CD4-positive, alpha-beta T cell (primary cell): ENCODE results near the gene CDH4. TPM values are rescaled to one million over a fixed set of nuclear protein-coding genes. Genes with fewer than 3 reads are reported as not detected.

Experiments
- ATAC-seq: fragments of 200-7000 bp; cut with Tn5 transposase; one replicate; pipeline ENCODE4 v1.10.0; 2022; ENCODE audit warnings: mild to moderate bottlenecking; ENCODE audit not compliant: poor library complexity
- CTCF ChIA-PET: fragments of 350-600 bp; sonication (Branson Sonifier 250); formaldehyde crosslinking; loops from one replicate; lab custom pipeline; 2021; ENCODE audit warnings: antibody characterized with exemption, inconsistent platforms; lab: Charles Lee
- POLR2A ChIA-PET: fragments of 350-600 bp; sonication (Branson Sonifier 250); formaldehyde crosslinking; loops from one replicate; lab custom pipeline; 2021; ENCODE audit warnings: antibody characterized with exemption, inconsistent platforms; lab: Charles Lee
- DNase-seq, 14 experiments: peaks; one replicate each; pipeline ENCODE4 v3.0.0-alpha.2; 2013 to 2020; ENCODE audit warnings: mixed read lengths in 2 of 14
- H3K27ac ChIP-seq, 2 donors: one replicate each; pipeline versions ENCODE4 v1.5.1 to v1.7.0; 2013; ENCODE audit warnings: low read length in 2 of 2, low read depth in 1 of 2, mild to moderate bottlenecking in 1 of 2
- H3K27me3 ChIP-seq, 2 experiments: 1 replicate in 1 of 2; 2 replicates in 1 of 2; pipeline versions ENCODE4 v1.6.1 to v1.7.0; 2013; ENCODE audit warnings: low read length in 2 of 2, control low read depth in 1 of 2, mild to moderate bottlenecking in 1 of 2, moderate library complexity in 1 of 2; ENCODE audit not compliant: insufficient read depth in 2 of 2, control insufficient read depth in 1 of 2
- H3K36me3 ChIP-seq: one replicate; pipeline ENCODE4 v1.6.1; 2013; ENCODE audit warnings: low read length, control low read depth; ENCODE audit not compliant: insufficient read depth
- H3K4me1 ChIP-seq: one replicate; pipeline ENCODE4 v1.6.1; 2013; ENCODE audit warnings: low read length, control low read depth; ENCODE audit not compliant: insufficient read depth
- H3K4me3 ChIP-seq: one replicate; pipeline ENCODE4 v1.5.1; 2013; ENCODE audit warnings: mild to moderate bottlenecking, low read length, moderate library complexity
- H3K9me3 ChIP-seq, 2 experiments: 1 replicate in 1 of 2; 2 replicates in 1 of 2; pipeline versions ENCODE4 v1.6.1 to v1.7.0; 2013; ENCODE audit warnings: low read length in 2 of 2, mild to moderate bottlenecking in 2 of 2, control low read depth in 1 of 2, moderate library complexity in 1 of 2; ENCODE audit not compliant: control insufficient read depth in 1 of 2, insufficient read depth in 1 of 2
- H3K27ac Mint-ChIP-seq: one replicate; pipeline ENCODE4 v1.8.0; 2020; ENCODE audit warnings: mixed read lengths
- H3K27me3 Mint-ChIP-seq: one replicate; pipeline ENCODE4 v1.8.0; 2021; ENCODE audit warnings: mixed read lengths
- H3K36me3 Mint-ChIP-seq: one replicate; pipeline ENCODE4 v1.8.0; 2021; ENCODE audit warnings: low read depth, mixed read lengths
- H3K4me1 Mint-ChIP-seq: one replicate; pipeline ENCODE4 v1.8.0; 2021; ENCODE audit warnings: low read depth, mixed read lengths
- H3K4me3 Mint-ChIP-seq: one replicate; pipeline ENCODE4 v1.8.0; 2020; ENCODE audit warnings: mild to moderate bottlenecking, mixed read lengths
- H3K9me3 Mint-ChIP-seq: one replicate; pipeline ENCODE4 v1.8.0; 2020; ENCODE audit warnings: mixed read lengths
- intact Hi-C, 2 experiments: fragments of 100-400 bp; cut with DNase I in 1 of 2; cut with micrococcal nuclease in 1 of 2; formaldehyde crosslinking; loops; one replicate each; pipeline versions ENCODE4 v1.15.1 to v1.9.0; 2023 to 2025; cut with DNase I, micrococcal nuclease
- total RNA-seq, 174 experiments: library from RNA in 2 of 174; stranded (reverse) in 2 of 174; gene quantifications; one replicate each; pipeline ENCODE4 v1.2.3 and lab custom pipeline; 2021 to 2026
- TF ChIP-seq, protein P1 (sequence below): fragments of 200-600 bp; IDR thresholded peaks from one replicate; pipeline ENCODE4 v1.8.0; 2022; ENCODE audit warnings: antibody characterized with exemption, mild to moderate bottlenecking

Gene CDH4
- total RNA-seq, 2 experiments from 2014 or later: 0.11 TPM

- Mint-ChIP-seq H3K27ac (no peak overlapping the region), H3K4me1 (peaks cover 30% of the 10 kb centered on the region), H3K9me3 (peaks cover 3% of the 10 kb centered on the region), H3K27me3 (no peaks in the 10 kb centered on the region), H3K36me3 (peaks cover 66% of the 10 kb centered on the region), H3K4me3 (no peak overlapping the region)
- TF ChIP-seq, protein P1, sequence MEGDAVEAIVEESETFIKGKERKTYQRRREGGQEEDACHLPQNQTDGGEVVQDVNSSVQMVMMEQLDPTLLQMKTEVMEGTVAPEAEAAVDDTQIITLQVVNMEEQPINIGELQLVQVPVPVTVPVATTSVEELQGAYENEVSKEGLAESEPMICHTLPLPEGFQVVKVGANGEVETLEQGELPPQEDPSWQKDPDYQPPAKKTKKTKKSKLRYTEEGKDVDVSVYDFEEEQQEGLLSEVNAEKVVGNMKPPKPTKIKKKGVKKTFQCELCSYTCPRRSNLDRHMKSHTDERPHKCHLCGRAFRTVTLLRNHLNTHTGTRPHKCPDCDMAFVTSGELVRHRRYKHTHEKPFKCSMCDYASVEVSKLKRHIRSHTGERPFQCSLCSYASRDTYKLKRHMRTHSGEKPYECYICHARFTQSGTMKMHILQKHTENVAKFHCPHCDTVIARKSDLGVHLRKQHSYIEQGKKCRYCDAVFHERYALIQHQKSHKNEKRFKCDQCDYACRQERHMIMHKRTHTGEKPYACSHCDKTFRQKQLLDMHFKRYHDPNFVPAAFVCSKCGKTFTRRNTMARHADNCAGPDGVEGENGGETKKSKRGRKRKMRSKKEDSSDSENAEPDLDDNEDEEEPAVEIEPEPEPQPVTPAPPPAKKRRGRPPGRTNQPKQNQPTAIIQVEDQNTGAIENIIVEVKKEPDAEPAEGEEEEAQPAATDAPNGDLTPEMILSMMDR: no peak
- no peak overlapping the region for H3K27ac ChIP-seq
- no peak overlapping the region for H3K4me3 ChIP-seq
- intact Hi-C loops: no loop called here
- ATAC-seq (no peak), DNase-seq (no peak)
- H3K9me3 ChIP-seq: peaks cover 0 to 35% of the 10 kb centered on the region in 2 experiments
- H3K36me3 ChIP-seq: peaks cover 39% of the 10 kb centered on the region
- peaks cover 15% of the 10 kb centered on the region for H3K4me1 ChIP-seq
- ChIA-PET CTCF (no interaction called here), POLR2A (no interaction called here)
- no peaks in the 10 kb centered on the region for H3K27me3 ChIP-seq
Observed at GRCh38 chr20:61985096-61985495, 733.0 kb downstream of the CDH4 start.

GRCh38 chr20:61986762-61987321, 734.8 kb downstream of the CDH4 start:
- Mint-ChIP-seq H3K4me1 (peaks cover 22% of the 10 kb centered on the region), H3K27me3 (no peaks in the 10 kb centered on the region), H3K4me3 (no peak overlapping the region), H3K27ac (no peak overlapping the region), H3K36me3 (peaks cover 77% of the 10 kb centered on the region), H3K9me3 (peaks cover 7% of the 10 kb centered on the region)
- TF ChIP-seq, protein P1: no peak
- H3K36me3 ChIP-seq: peaks cover 50% of the 10 kb centered on the region
- peaks cover 11% of the 10 kb centered on the region for H3K4me1 ChIP-seq
- intact Hi-C loops: no loop called here
- H3K27ac ChIP-seq: no peak overlapping the region
- ATAC-seq: no peak
- ChIA-PET CTCF (no interaction called here), POLR2A (no interaction called here)
- no peaks in the 10 kb centered on the region for H3K27me3 ChIP-seq
- no peak overlapping the region for H3K4me3 ChIP-seq
- DNase-seq: no peak
- peaks cover 5 to 47% of the 10 kb centered on the region in 2 experiments for H3K9me3 ChIP-seq

DNA sequence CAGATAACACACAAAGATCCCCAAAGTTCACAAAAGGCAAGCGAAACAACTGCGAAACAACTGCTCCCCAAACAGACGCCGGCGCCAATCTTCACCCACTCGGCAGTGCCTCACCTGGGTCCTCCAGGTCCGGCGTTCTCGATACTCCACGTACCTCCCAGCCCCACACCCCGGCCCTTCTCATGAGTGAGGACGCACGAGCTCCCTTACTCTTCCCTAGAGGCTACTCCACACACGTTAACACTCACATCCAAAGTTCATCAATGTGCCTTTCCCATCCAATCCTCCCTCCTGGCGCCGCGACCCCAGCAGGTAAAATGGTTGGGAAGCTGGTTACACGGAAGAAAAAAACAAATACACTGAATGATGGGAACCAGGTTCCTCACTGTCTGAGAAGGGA, 736.6 kb downstream of the CDH4 start:
- CTCF ChIA-PET: no interaction called here
- TF ChIP-seq, protein P1: no peak
- H3K9me3 ChIP-seq: peaks cover 11 to 48% of the 10 kb centered on the region in 2 experiments
- peaks cover 66% of the 10 kb centered on the region for H3K36me3 ChIP-seq
- H3K36me3 Mint-ChIP-seq: peaks cover 86% of the 10 kb centered on the region
- ATAC-seq (no peak), DNase-seq (no peak)
- POLR2A ChIA-PET: no interaction called here
- no peaks in the 10 kb centered on the region for H3K27me3 Mint-ChIP-seq
- H3K27ac Mint-ChIP-seq: no peak overlapping the region
- no peak overlapping the region for H3K4me3 ChIP-seq
- peaks cover 3% of the 10 kb centered on the region for H3K4me1 ChIP-seq
- H3K4me3 Mint-ChIP-seq: no peak overlapping the region
- intact Hi-C loops: no loop called here
- H3K4me1 Mint-ChIP-seq: peaks cover 15% of the 10 kb centered on the region
- no peaks in the 10 kb centered on the region for H3K27me3 ChIP-seq
- peaks cover 6% of the 10 kb centered on the region for H3K9me3 Mint-ChIP-seq
- H3K27ac ChIP-seq: no peak overlapping the region
